ENCODE data around the gene PPP1R16B. TPM values are rescaled to one million over a fixed set of nuclear protein-coding genes. Genes with fewer than 3 reads are reported as not detected.

PPP1R16B gene
- total and polyA plus RNA-seq, 4 donors: 2.6 to 15.0 (median 7.1) TPM

DNA sequence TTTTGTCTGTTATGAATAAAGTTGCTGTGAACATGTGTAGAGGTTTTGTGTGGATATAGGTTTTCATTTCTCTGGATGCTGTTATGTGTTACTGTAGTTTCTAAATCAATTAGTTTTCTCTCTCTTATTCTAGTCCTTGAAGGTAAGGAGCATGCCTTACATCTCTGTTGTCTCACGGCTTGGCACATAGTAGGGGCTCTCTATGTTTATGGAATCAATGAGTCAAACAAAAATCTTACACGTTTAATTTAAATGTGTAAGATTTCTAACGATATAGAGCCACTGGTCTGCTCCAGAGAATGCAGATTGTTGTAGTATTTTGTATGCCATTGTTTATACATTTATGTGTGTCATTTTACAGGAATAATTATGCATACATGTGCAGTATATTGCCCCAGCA is 141.3 kb downstream of the PPP1R16B start:
- no peak for ATAC-seq (ENCODE audit: insufficient read depth, low FRiP score)

GRCh38 chr20:38947931-38948362 is 142.4 kb downstream of the PPP1R16B start:
- Histone ChIP-seq H3K27me3 (ENCODE audit: control insufficient read depth in 3 of 3, insufficient read depth in 3 of 3, low read length in 2 of 3) (no peaks in the 10 kb centered on the region), H3K36me3 (ENCODE audit: control insufficient read depth in 4 of 4, insufficient read depth in 4 of 4, low read length in 4 of 4) (peaks cover 0 to 30% (median 8%) of the 10 kb centered on the region in 4 donors), H3K9me3 (ENCODE audit: control insufficient read depth in 4 of 4, insufficient read depth in 3 of 4, low read length in 3 of 4) (no peaks in the 10 kb centered on the region), H3K4me1 (ENCODE audit: control insufficient read depth in 5 of 5, insufficient read depth in 5 of 5, low read length in 5 of 5) (no peaks in the 10 kb centered on the region), H3K27ac (ENCODE audit: low read depth in 1 of 2, low read length in 1 of 2) (no peak overlapping the region), H3K9ac (ENCODE audit: insufficient read depth in 1 of 2, low read length in 2 of 2) (no peak overlapping the region), H3K4me3 (no peak overlapping the region)
- TF ChIP-seq, protein P1, sequence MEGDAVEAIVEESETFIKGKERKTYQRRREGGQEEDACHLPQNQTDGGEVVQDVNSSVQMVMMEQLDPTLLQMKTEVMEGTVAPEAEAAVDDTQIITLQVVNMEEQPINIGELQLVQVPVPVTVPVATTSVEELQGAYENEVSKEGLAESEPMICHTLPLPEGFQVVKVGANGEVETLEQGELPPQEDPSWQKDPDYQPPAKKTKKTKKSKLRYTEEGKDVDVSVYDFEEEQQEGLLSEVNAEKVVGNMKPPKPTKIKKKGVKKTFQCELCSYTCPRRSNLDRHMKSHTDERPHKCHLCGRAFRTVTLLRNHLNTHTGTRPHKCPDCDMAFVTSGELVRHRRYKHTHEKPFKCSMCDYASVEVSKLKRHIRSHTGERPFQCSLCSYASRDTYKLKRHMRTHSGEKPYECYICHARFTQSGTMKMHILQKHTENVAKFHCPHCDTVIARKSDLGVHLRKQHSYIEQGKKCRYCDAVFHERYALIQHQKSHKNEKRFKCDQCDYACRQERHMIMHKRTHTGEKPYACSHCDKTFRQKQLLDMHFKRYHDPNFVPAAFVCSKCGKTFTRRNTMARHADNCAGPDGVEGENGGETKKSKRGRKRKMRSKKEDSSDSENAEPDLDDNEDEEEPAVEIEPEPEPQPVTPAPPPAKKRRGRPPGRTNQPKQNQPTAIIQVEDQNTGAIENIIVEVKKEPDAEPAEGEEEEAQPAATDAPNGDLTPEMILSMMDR (IDR thresholded peaks at IDR 0.05; ENCODE audit: control extremely low read depth, extremely low read depth): no peak
- 65 to 71% methylated on average over 7 of the region's 7 CpGs for whole genome bisulfite sequencing, 2 donors
- DNase-seq: no peak
- no peak for ATAC-seq (ENCODE audit: insufficient read depth, low FRiP score)

More for the DNA sequence above, 141.3 kb downstream of the PPP1R16B start:
- Histone ChIP-seq H3K9ac (ENCODE audit: insufficient read depth in 1 of 2, low read length in 2 of 2) (no peak overlapping the region), H3K27me3 (ENCODE audit: control insufficient read depth in 3 of 3, insufficient read depth in 3 of 3, low read length in 2 of 3) (no peaks in the 10 kb centered on the region), H3K36me3 (ENCODE audit: control insufficient read depth in 4 of 4, insufficient read depth in 4 of 4, low read length in 4 of 4) (peaks cover 0 to 24% (median 6%) of the 10 kb centered on the region in 4 donors), H3K27ac (ENCODE audit: low read depth in 1 of 2, low read length in 1 of 2) (no peak overlapping the region), H3K4me1 (ENCODE audit: control insufficient read depth in 5 of 5, insufficient read depth in 5 of 5, low read length in 5 of 5) (no peaks in the 10 kb centered on the region), H3K9me3 (ENCODE audit: control insufficient read depth in 4 of 4, insufficient read depth in 3 of 4, low read length in 3 of 4) (no peaks in the 10 kb centered on the region), H3K4me3 (no peak overlapping the region)
- TF ChIP-seq, protein P1 (IDR thresholded peaks at IDR 0.05; ENCODE audit: control extremely low read depth, extremely low read depth): no peak
- WGBS, 2 donors: 89 to 92% methylated on average over 3 of the region's 3 CpGs
- DNase-seq: no peak

DNA sequence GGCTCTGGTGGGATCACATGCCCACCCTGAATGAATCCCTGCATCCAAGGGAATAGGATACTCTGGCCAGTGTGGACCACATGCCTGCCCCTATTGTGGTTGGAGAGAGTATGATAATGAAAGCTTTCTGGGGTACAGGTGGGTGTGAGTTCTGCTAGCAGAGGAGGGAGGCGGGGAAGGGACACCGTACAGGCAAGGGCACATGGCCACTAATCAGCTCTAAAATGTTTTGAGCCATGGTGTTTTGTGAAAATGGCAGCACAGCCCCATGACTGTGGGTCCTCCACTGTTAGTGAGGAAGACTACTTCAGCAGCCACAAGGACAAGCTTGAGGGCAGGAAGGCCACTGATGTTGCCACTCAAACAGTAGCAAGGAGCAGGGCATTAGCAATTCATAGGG is 144.8 kb downstream of the PPP1R16B start:
- Histone ChIP-seq H3K36me3 (ENCODE audit: control insufficient read depth in 4 of 4, insufficient read depth in 4 of 4, low read length in 4 of 4) (peaks cover 0 to 28% (median 10%) of the 10 kb centered on the region in 4 donors), H3K4me3 (no peak overlapping the region), H3K27me3 (ENCODE audit: control insufficient read depth in 3 of 3, insufficient read depth in 3 of 3, low read length in 2 of 3) (no peaks in the 10 kb centered on the region), H3K9ac (ENCODE audit: insufficient read depth in 1 of 2, low read length in 2 of 2) (no peak overlapping the region), H3K4me1 (ENCODE audit: control insufficient read depth in 5 of 5, insufficient read depth in 5 of 5, low read length in 5 of 5) (no peaks in the 10 kb centered on the region), H3K27ac (ENCODE audit: low read depth in 1 of 2, low read length in 1 of 2) (no peak overlapping the region), H3K9me3 (ENCODE audit: control insufficient read depth in 4 of 4, insufficient read depth in 3 of 4, low read length in 3 of 4) (no peaks in the 10 kb centered on the region)
- ATAC-seq (ENCODE audit: insufficient read depth, low FRiP score) (no peak), DNase-seq (no peak)
- TF ChIP-seq, protein P1 (IDR thresholded peaks at IDR 0.05; ENCODE audit: control extremely low read depth, extremely low read depth): no peak
- WGBS, 2 donors: 73 to 98% methylated on average over 2 of the region's 2 CpGs

- H3K4me3 ChIP-seq: no peak overlapping the region
- H3K4me1 ChIP-seq (ENCODE audit: control insufficient read depth in 5 of 5, insufficient read depth in 5 of 5, low read length in 5 of 5): no peaks in the 10 kb centered on the region
- H3K27me3 ChIP-seq (ENCODE audit: control insufficient read depth in 3 of 3, insufficient read depth in 3 of 3, low read length in 2 of 3): no peaks in the 10 kb centered on the region
- H3K9me3 ChIP-seq (ENCODE audit: control insufficient read depth in 4 of 4, insufficient read depth in 3 of 4, low read length in 3 of 4): no peaks in the 10 kb centered on the region
- H3K9ac ChIP-seq (ENCODE audit: insufficient read depth in 1 of 2, low read length in 2 of 2): no peak overlapping the region
- H3K27ac ChIP-seq (ENCODE audit: low read depth in 1 of 2, low read length in 1 of 2): no peak overlapping the region
- TF ChIP-seq, protein P1 (IDR thresholded peaks at IDR 0.05; ENCODE audit: control extremely low read depth, extremely low read depth): no peak
- ATAC-seq (ENCODE audit: insufficient read depth, low FRiP score): no peak
- DNase-seq: no peak
- WGBS, 2 donors: 98% methylated on average over 9 of the region's 9 CpGs
- peaks cover 0 to 28% (median 10%) of the 10 kb centered on the region in 4 donors for H3K36me3 ChIP-seq (ENCODE audit: control insufficient read depth in 4 of 4, insufficient read depth in 4 of 4, low read length in 4 of 4)
Measured at GRCh38 chr20:38951611-38952010, 146.1 kb downstream of the PPP1R16B start.

Data from lung (tissue), 12 donors.